GM19351 (cell line): ENCODE results near the gene PM20D2.

Experiments used
- ATAC-seq: cut with Tn5 transposase; IDR thresholded peaks from one replicate; pipeline ENCODE4 v1.9.1; 2021; ENCODE audit warnings: mild to moderate bottlenecking, moderate library complexity; ENCODE audit not compliant: unreplicated experiment

The PM20D2 gene

DNA sequence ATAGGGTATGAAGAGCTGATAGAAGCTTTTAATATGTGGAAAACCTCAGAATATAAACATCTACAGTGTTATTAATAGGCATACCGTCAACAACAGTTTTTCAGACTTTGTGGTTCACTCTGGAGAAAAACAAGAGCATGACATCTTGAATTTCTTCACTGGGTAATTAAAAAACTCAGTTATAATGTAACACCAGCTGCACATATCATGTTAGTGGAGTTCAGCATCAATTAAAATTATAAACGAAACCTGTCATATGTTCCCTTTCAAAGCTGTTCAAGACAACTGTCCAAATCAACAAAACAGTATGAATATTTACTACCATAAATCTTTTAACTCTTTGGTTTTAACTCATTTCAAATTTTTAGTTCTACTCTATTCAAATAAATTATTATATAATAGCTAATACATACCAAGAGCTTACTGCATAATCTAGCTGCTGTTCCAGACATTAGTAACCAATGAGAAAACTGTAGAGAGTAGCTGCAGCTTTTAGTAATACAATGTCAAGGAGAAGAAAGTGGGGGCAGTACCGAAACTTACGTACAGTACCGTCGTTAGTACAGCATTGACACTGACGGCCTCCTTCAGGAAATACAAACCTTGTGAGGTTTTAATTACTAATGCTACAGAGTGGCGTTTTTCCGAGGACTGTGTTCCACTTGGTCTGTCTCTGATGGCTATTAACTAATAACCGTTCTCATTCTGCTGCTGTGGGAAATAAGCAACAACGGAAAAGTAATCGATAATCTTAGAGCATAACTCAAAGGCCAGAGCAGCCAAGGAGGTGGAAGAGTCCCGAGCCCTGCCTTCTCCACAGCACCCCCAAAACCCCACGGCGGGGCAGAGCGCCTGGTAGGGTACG lies 532 bp upstream of the PM20D2 start:
- peak; percentile 56 for ATAC-seq

- peak; percentile 37 for ATAC-seq
Observed at GRCh38 chr6:89146718-89147700, 1.2 kb downstream of the PM20D2 start.

GRCh38 chr6:89148016-89148750 lies 2.3 kb downstream of the PM20D2 start:
- no peak for ATAC-seq

DNA sequence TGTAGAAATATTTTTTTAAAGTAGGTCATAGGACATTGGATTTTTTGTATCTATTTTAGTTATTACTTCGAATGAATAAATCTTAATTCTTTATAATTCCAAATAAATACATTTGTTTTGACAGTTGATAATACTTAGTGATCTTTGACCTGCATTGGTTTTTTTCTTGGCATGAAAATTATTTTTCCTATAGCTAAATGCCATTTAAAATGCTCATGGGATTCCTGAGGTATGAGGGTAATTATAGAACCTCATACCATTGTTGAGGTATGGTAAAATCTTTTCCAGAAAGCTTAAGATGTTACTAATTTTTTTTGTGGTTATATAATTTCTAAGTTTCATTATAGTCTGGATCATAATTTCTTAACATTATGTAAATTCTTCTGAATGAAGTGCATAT lies 8.3 kb downstream of the PM20D2 start:
- no peak for ATAC-seq

- no peak for ATAC-seq
Observed at GRCh38 chr6:89160331-89161092, 14.7 kb downstream of the PM20D2 start.

- no peak for ATAC-seq
Observed at GRCh38 chr6:89161326-89162046, 15.6 kb downstream of the PM20D2 start.

GRCh38 chr6:89162047-89162371 lies 16.2 kb downstream of the PM20D2 start:
- no peak for ATAC-seq

GRCh38 chr6:89172131-89172530 lies 26.3 kb downstream of the PM20D2 start:
- ATAC-seq = no peak

DNA sequence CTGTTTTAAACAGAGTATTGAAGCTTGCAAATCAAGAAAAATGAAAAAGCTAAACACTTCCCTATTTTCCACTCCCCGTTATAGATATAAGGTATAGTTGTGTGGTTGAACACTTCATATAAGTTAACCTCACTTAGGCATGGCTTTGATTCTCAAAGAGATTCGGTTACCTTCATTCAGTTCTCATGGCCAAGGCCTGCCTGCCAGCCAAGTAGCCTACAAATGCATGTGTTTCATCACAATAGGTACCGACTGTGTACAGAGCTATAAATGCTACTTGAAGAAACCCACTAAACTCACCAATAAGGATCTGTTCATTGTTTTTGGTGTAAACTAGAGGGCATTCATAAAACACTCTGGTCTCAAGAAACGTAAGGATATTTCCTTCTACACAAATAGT lies 27.8 kb downstream of the PM20D2 start:
- ATAC-seq = no peak

- ATAC-seq = no peak
Observed at GRCh38 chr6:89180112-89180511, 34.3 kb downstream of the PM20D2 start.

DNA sequence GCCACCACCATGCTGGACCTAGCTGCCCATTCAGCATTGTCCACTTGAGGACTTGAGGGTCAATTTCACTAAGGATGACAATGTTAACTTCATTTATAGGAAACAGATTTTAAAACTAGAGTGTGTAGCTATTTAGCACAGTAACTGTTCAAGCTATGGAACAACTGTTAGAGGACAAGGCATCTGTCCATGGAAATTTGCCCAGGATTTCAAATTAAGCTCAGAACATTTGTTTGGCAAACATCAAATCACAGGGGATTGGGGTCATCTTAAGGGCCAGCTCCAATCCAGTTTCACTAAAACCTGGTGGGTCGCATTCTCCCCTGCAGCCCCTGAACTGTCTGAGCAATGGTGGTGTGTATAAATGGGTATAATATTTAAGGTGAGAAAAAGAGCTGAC lies 35.1 kb downstream of the PM20D2 start:
- ATAC-seq = no peak

- no peak for ATAC-seq
Observed at GRCh38 chr6:89183294-89183693, 37.4 kb downstream of the PM20D2 start.

- ATAC-seq = no peak
Observed at GRCh38 chr6:89184344-89184743, 38.5 kb downstream of the PM20D2 start.

DNA sequence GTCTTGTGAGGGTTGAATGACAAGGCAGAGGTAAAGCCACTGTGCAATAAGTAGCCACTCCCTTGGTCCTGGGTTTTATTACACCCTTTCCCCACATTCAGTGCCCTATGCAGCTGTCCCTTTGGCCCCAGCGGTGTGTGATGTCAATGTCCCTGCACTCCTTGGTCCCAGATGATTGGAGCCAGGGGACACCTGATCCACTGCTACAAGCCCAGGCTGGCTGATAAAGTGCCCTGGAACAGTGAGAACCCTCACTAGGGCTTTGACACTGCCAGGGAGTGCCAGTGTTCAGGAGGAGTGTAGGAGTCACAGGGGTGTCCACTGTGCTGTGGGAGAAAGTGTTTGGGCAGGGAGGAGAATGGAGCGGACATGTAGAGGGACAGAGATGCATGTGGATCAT lies 40.9 kb downstream of the PM20D2 start:
- no peak for ATAC-seq

DNA sequence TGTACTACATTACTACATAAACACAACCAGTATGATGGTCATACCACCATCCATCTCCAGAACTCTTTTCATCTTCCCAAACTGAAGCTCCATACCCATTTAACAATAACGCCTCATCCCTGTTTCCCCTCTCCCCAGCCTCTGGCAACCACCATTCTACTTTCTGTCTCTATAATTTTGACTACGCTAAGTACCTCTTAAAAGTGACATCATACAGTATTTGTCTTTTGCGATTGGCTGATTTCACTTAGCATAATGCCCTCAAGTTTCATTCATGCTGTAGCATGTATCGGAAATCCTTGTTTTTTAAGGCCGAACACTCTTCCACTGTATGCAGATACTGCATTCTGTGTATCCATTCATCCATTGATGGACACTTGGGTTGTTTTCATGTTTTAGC lies 41.6 kb downstream of the PM20D2 start:
- no peak for ATAC-seq

GRCh38 chr6:89190741-89191140 lies 44.9 kb downstream of the PM20D2 start:
- no peak for ATAC-seq

DNA sequence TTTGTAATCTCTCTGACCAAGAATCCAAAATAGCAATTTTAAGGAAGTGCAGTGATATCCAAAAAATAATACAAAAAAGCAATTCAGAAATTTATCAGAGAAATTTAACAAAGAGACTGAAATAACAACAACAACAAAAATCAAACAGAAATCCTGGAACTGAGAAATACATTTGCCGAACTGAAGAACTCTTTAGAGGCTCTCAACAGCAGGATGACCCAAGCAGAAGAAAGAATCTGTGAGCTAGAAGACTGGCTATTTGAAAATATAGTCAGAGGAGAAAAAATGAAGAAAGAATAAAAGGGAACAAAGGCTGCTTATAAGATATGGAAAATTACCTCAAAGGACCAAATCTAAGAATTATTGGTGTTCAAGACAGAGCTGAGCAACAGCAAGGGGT lies 48.7 kb downstream of the PM20D2 start:
- ATAC-seq = no peak

- no peak for ATAC-seq
Observed at GRCh38 chr6:89197141-89197540, 51.3 kb downstream of the PM20D2 start.

- no peak for ATAC-seq
Observed at GRCh38 chr6:89198235-89198634, 52.4 kb downstream of the PM20D2 start.

DNA sequence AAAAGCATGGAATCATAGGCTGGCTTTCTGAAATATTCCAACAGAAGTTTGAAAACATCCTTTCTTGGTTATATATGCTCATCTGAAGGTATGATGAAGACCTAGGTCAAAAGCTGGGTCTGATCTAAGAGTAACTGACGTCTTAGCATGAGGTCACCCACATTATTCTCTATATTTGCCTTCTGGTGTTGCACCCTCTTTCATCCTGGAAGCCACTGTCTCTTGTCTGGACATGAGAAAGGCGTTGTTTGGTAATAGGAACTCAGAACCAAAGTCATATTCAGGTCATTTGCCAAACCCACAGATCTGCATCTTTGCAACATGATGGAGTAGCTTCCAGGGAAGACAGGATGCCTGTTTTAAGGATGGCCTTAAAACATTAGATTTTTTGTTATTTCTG lies 53.7 kb downstream of the PM20D2 start:
- ATAC-seq = no peak
